ENCODE results near the gene DYNC1I1. TPM values are rescaled to one million over a fixed set of nuclear protein-coding genes. Genes with fewer than 3 reads are reported as not detected.

Gene DYNC1I1
- total and polyA plus RNA-seq, 10 donors = 0.21 to 7.5 (median 0.86) TPM

GRCh38 chr7:95755277-95755934, 16.9 kb upstream of the DYNC1I1 start:
- intact Hi-C loops (cut with DNase I; ENCODE audit: low total_unique reads) = no loop called here
- WGBS, 5 donors = 82 to 88% (median 82%) methylated on average over 6 of the region's 6 CpGs
- H3K36me3 ChIP-seq = no peaks in the 10 kb centered on the region
- H3K9me3 ChIP-seq = no peaks in the 10 kb centered on the region
- H3K4me1 ChIP-seq = no peaks in the 10 kb centered on the region
- TF ChIP-seq CTCF (IDR thresholded peaks at IDR 0.05 in 8 of 11, conservative IDR thresholded peaks at IDR 0.05 in 3 of 11) (no peak), POLR2A (IDR thresholded peaks at IDR 0.05) (no peak), POLR2AphosphoS5 (IDR thresholded peaks at IDR 0.05) (no peak)
- no peak for DNase-seq
- peaks cover 0 to 17% (median 0%) of the 10 kb centered on the region in 7 donors for H3K27me3 ChIP-seq (replicated peaks in 1 of 7)
- no peak overlapping the region for H3K27ac ChIP-seq
- no peak overlapping the region for H3K4me3 ChIP-seq

GRCh38 chr7:95758187-95758586, 14.2 kb upstream of the DYNC1I1 start:
- Histone ChIP-seq H3K9me3 (no peaks in the 10 kb centered on the region), H3K27me3 (replicated peaks in 1 of 7) (peaks cover 0 to 17% (median 0%) of the 10 kb centered on the region in 7 donors), H3K4me1 (no peaks in the 10 kb centered on the region), H3K4me3 (no peak overlapping the region), H3K27ac (no peak overlapping the region), H3K36me3 (no peaks in the 10 kb centered on the region)
- 61 to 84% (median 72%) methylated on average over 3 of the region's 3 CpGs for WGBS, 5 donors
- intact Hi-C loops (cut with DNase I; ENCODE audit: low total_unique reads) = no loop called here
- no peak for DNase-seq
- TF ChIP-seq POLR2AphosphoS5 (IDR thresholded peaks at IDR 0.05) = no peak
- no peak for TF ChIP-seq POLR2A (IDR thresholded peaks at IDR 0.05)
- no peak for TF ChIP-seq CTCF (IDR thresholded peaks at IDR 0.05 in 8 of 11, conservative IDR thresholded peaks at IDR 0.05 in 3 of 11)

- H3K36me3 ChIP-seq = no peaks in the 10 kb centered on the region
- no peak for DNase-seq
- no peaks in the 10 kb centered on the region for H3K4me1 ChIP-seq
- intact Hi-C loops (cut with DNase I; ENCODE audit: low total_unique reads) = no loop called here
- H3K27ac ChIP-seq = no peak overlapping the region
- 78 to 92% (median 84%) methylated on average over 2 of the region's 2 CpGs for WGBS, 5 donors
- H3K9me3 ChIP-seq = no peaks in the 10 kb centered on the region
- H3K27me3 ChIP-seq (replicated peaks in 1 of 7) = no peaks in the 10 kb centered on the region
- no peak for TF ChIP-seq POLR2AphosphoS5 (IDR thresholded peaks at IDR 0.05)
- no peak for TF ChIP-seq POLR2A (IDR thresholded peaks at IDR 0.05)
- no peak for TF ChIP-seq CTCF (IDR thresholded peaks at IDR 0.05 in 8 of 11, conservative IDR thresholded peaks at IDR 0.05 in 3 of 11)
- H3K4me3 ChIP-seq = no peak overlapping the region
These were observed 6.3 kb upstream of the DYNC1I1 start for GRCh38 chr7:95766086-95766485.

- H3K4me1 ChIP-seq = no peaks in the 10 kb centered on the region
- H3K27me3 ChIP-seq (replicated peaks in 1 of 7) = peaks cover 0 to 4% (median 0%) of the 10 kb centered on the region in 7 donors
- no peaks in the 10 kb centered on the region for H3K9me3 ChIP-seq
- TF ChIP-seq CTCF (IDR thresholded peaks at IDR 0.05 in 8 of 11, conservative IDR thresholded peaks at IDR 0.05 in 3 of 11) = no peak
- no peak for TF ChIP-seq POLR2A (IDR thresholded peaks at IDR 0.05)
- no peak for TF ChIP-seq POLR2AphosphoS5 (IDR thresholded peaks at IDR 0.05)
- intact Hi-C loops (cut with DNase I; ENCODE audit: low total_unique reads) = no loop called here
- no peak overlapping the region for H3K27ac ChIP-seq
- 81 to 100% (median 93%) methylated on average over 1 of the region's 1 CpG for WGBS, 5 donors
- no peaks in the 10 kb centered on the region for H3K36me3 ChIP-seq
- no peak overlapping the region for H3K4me3 ChIP-seq
- no peak for DNase-seq
These were observed 5.7 kb upstream of the DYNC1I1 start for GRCh38 chr7:95766657-95767056.
